Right lung (tissue), 5 donors: ENCODE data around the gene PROK1. TPM values are rescaled to one million over a fixed set of nuclear protein-coding genes. Genes with fewer than 3 reads are reported as not detected.
A peak's percentile ranks its signal among the peaks of the same experiment; 100 is the strongest.

ENCODE experiments used
- DNase-seq, 2 donors: peaks; one replicate each; pipeline ENCODE4 v3.0.0-alpha.2; 2013
- polyA plus RNA-seq, 5 donors: library from polyadenylated mRNA; unstranded; fragments of 120-200 nt; gene quantifications; one replicate each; pipeline versions ENCODE4 v1.2.1 to v1.2.3, GENCODE V29; 2013; ENCODE audit warnings: inconsistent platforms in 1 of 5, low replicate concordance in 1 of 5; ENCODE audit not compliant: insufficient read length in 5 of 5, insufficient read depth in 1 of 5

Gene PROK1
- polyA plus RNA-seq, 5 donors = 0.10 to 0.19 TPM; not detected in 3

DNA sequence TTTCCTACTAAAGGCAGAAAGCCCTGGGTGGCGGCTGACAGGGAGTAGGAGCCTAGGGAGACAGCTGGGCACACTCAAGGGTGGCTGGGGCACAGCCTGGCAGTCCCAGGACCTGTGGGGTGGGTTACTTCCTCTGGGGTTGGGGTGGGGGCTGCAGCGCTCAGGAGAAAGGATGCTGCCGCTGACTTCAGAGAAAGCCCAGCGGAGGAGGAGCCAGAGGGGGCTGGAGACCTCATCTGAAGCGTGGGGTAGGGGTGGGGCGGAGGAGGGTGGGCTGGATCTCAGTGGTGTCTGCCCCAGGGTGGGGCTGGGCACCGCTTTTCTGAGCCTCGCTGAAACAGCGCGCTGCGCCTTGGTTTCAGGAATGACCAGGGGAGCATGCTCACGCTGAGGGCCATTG, 37.2 kb downstream of the PROK1 start:
- no peak for DNase-seq

DNA sequence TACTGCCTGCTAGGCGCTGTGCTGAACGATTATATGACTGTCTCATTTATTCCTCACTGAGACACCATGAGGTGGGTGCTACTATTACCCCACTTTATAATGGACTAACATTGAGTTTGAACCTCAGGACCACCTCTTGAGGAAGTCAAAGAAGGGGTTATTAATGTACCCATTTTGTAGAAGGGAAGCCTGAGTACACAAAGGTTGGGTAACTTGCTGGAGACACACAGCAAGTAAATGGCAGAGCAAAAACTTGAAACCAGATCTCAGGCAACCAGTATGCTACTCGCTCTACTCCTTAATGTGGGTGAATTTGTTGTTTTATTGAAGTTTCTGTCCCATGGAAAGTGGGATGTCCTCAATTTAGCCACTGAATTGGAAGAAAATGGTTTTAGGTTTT, 37.9 kb downstream of the PROK1 start:
- no peak for DNase-seq

DNA sequence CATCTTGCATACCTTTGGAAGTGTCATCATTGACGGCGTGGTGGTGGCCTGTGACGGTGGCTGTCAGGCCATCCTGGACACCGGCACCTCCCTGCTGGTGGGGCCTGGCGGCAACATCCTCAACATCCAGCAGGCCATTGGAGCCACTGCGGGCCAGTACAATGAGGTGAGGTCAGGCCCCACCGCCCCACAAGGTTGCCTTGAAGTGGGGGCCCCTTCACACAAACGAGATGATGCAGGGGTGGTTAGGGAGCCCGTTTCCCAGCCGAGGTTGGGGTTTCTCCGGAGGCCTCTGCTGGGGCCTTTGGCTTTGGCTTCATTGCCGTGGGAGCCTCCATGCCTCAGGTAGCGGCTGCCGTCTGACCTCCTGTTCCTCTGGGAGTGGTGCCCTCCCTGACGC, 38.5 kb downstream of the PROK1 start:
- DNase-seq = no peak

DNA sequence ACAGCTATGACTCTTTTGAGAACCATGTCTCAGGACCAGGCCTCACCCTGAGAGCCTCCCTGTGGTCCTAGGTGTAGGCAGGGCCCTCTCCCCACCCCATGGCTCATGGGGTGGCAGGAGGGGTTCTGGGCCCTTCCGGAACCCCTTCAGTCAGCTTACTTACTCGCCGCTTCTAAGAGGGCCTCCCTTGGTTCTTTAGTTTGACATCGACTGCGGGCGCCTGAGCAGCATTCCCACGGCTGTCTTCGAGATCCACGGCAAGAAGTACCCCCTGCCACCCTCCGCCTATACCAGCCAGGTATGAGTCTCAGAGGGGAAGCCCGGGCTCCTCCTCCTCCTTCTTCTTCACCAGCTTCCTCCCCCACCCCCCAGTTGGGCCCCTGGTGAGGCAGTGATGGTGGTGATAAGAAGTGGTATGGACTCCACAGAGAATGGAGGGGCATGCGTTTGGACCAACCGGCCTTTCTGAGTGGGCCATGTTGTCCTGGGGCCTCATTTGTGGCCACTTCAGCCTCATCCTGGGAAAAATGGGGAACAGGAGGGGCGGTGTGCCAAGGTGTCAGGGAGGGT, 39.1 kb downstream of the PROK1 start:
- DNase-seq = no peak

DNA sequence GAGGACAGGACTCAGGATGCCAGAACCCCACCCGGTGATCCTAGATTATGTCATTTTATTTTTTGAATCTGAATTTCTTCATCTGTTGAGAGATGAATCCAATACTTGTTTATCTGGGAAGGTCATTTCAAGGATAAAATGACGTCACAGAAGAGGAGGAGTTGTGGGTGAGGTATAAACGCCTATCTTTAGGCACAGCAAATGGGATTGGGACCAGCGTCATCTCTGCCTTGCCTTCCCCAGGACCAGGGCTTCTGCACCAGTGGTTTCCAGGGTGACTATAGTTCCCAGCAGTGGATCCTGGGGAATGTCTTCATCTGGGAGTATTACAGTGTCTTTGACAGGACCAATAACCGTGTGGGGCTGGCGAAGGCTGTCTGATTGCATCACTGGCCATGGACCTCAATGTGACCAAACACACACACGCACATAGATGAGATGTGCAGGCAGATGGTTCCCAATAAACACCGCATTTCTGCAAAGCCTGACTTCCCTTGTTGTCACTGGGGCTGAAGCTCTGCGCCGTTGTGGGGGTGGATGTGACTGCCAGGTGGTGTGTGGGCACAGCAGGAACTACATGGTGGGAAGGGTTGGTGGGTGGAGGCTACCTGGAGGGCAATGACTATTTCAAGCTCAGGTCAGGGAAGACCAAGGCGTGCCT, 40.0 kb downstream of the PROK1 start:
- no peak for DNase-seq

DNA sequence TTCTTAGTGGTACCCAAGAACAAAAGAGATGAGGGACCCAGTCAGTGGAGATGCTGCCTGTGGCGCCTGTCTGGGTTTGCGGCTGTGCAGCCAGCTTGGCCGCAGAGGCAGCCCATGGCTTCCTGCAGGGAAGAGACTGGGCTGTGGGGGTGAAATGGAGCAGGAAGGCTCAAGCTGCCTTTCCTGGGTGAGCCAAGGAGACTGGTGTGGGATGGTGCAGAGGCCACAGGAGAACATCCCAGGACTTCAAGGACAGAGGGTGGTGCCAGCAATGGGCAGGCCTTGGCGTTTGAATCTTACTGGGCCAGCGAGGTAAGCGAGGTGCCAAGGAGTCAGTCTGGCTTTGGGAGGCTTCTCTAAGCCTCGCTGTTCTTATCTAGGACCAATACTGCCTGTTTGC, 41.6 kb downstream of the PROK1 start:
- DNase-seq = no peak

DNA sequence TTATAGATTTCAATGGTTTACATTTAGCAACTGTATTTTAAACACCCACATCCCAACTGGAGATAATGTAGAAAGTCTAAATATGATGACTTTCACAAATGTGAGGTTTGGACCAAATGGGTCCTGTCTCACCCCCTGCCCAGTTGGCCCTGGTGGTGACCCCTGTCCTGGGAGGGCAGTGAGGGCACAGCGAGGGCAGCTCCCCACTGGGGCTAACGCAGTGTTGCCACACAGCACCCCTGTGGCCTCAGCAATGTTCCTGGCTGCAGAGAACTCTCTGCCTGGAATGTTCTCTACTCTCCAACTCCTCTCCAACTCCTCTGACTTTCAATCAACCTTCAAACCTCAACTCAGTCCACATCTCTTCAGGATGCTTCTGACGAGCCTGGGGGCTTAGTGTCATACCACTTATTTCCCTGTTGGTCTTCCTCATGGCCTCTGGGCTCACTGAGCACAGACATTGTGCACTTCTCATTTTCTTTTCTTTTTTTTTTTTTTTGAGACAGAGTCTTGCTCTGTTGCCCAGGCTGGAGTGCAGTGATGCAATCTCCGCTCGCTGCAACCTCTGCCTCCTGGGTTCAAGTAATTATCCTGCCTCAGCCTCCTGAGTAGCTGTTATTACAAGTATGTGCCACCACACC, 42.2 kb downstream of the PROK1 start:
- DNase-seq = no peak

DNA sequence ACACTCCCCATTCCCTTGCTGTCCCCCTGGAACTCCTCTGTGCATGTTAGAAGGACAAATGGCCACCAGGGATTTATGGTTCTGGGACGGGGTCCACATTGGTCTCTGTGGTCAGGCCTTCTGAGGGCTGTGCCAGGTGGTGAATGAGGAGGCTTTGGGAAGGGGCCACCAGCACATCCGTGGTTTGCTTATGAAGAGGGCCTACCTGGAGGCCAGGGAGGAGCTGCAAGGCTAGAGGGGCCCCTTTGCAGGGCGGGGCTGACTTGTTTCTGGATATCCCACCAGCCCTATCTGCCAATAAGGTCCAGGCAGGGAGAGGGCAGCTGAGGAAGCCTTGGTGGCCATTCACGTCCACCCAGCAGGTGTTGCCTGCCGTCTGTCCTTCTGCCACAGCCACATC, 43.1 kb downstream of the PROK1 start:
- no peak for DNase-seq

DNA sequence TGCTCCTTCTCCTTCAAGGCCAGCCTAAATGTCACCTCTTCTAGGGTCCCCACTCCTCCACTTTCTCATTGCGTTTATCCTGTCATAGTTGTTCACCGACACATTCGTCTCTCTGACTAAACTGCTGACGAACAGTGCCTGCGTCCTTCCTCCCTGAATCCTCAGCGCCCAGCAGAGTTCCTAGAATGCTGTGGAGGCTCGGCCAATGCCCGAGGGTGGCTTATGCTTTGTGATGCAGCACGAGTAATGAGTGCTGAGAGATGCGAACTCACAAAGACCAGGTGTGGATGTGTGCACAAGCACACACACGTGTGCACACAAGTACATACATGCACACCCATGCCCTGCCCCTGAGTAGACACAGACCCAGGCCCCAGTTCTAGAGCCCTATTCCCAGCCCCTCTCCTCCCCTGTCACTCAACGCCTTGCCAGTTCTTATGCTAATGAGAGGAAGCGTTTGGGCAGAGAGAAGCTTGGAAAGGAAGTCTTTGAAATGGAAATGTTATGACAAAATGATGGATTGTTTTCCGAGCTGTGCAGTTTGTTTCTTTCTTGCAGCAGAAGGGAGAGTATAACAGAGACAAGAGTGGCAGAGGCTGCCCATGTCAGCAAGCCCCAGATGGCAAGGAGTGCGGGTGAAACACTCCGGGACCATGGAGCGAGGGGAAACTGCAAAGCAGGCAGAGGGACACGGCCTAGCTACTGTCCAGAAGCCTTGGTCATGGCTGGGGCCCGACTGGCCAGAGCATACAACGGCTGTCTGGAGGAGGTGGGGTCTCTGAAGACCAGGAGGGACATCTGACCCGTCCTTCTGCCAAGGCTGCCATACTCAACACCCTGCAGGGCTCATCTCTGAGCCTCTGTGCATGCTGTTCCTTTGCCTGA, 43.8 kb downstream of the PROK1 start:
- DNase-seq = no peak

DNA sequence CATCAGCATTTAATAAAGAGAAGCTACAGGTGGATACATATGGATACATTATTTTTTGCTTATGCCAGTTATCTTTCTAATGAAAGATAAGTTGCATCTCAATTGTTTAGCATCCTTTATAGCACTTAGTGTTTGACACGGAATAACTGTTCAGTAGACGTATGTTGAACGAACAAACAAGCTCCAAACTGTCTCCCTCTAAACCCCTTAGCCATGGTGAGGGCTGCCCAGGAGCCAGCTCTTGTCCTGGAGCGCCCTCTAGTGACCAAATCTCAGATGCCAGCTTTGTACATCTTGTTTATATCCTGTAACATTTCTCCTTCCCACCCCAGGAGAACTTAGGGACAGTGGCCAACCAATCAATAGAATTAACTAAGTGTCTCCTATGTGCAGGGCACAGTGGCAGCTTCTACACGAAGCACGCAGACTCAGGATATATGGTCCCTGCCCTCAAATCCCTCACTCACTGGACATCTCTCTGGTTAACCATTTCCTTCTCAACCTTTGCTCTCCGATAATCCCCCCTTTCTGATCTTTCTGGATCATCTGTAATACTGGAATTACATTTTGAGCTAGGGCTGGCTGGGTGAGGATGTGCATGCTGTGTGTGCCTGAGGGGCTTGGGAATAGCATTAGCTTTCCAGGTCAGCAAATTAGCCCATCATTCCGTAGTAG, 45.1 kb downstream of the PROK1 start:
- peak; percentile 55 to 64 for DNase-seq

DNA sequence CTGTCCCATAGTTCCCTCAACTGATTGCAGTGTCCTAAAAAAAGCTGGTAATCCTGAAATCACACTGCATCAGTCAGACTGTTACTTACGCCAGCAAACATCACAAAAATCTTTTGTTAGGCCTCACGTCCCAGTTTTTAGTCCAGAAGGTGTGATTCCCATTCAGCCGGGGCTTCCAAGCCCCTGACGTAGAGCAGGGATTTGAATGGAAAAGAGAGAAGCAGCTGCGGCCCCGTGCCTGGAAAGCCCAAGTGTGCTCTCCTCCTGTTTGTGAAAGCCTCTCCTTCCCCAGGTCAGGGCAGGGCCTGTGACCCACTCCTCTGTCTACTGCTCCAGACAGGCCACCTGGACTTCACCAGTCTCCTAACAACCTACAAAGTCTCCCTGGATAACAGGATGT, 47.3 kb downstream of the PROK1 start:
- DNase-seq = no peak

DNA sequence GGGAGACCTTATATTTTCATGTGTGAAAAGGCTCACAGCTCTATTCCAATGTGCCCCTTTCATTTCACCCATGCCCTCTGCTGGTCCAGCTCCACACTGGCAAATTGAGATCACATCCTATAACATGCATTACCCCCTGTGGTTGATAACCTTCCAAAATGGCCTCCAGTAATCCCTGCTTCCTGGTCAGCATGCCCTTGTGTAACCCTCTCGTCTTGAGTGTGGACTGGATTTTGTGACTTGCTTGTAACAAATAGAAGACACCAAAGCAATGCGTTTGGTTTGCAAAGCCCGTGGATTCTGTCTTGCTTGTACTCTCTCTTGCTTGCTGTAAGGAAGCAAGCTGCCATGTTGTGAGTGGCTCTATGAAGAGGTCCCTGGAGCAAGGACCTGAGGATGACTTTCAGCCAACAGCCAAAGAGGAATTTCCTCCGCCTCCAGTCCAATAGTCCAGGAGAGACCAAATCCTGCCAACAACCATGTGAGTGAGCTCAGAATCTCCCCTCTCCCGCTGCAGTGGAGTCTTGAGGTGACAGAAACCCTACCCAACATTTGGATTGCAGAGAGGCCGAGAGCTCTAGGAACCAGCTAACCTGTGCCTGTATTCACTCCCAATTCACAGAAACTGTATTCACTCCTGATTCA, 50.7 kb downstream of the PROK1 start:
- no peak for DNase-seq

DNA sequence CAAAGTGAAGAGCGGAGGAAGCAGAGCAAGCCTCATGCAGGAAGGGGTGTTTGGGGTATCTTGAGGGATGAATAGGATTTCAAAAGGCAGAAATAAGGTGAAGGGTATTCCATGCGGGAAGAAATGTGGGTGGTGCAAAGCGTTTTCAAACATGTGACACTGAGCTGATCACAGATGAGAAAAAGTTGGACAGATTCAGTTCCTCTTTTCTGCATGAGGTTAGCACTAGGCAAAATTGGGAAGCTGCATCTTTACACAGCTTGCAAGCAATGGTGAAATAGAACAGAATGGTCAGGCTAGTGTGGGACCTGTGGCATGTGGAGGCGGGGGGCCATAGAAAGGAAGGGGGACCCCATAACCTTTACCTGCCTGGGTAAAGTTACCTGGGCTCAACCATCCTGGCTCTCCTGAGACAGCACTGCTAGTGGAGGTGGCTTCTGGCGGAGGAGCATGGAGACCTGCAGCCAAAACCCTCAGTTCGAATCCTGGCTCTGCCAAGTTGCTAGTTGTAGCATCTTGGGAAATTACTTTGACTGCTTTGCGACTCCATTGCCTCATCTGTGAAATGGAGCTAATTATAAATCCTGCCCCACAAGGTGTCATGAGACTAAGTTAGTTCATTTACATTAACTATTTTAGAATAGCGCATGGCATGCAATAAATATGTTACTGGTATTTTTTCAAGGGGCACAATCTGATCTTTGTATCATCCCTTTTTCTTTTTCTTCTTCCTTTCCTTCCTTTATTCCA, 51.6 kb downstream of the PROK1 start:
- DNase-seq = no peak

DNA sequence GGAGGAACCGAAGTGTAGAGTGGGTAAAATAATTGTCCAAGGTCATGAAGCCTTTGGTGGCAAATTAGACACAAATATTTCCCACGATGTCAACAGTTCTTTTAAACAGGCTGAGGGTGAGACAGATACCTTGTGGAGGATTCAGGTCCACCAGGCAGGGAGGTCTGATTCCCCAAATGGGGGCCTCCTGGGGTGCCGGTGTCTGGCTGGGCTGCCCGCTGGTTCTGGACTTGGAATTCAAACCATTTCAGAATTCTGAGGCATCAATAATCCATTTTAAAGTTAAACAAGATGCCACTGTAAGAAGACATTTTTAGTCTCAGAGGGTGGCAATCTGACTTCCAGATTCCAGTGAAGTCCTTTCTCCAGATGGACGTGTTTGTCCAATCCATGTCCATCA, 52.5 kb downstream of the PROK1 start:
- DNase-seq = no peak

DNA sequence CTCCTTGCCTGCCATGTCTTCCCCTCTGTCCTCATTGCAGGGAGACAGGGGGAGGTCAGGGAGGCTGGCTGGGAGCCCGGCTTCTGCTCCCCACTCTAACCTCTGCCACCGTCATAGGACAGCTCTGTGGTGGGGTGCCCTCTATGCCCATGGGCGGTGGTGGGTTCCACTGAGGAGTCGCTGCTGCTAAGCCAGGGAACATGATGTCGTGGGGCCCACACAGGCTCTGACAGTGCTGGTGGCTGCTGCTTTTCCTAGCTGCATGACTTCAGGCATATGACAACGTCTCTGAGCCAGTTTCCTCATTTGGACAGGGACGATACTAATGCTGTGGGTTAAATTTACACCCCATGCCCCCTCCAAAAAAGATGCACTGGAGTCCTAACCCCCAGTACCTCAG, 53.3 kb downstream of the PROK1 start:
- no peak for DNase-seq

DNA sequence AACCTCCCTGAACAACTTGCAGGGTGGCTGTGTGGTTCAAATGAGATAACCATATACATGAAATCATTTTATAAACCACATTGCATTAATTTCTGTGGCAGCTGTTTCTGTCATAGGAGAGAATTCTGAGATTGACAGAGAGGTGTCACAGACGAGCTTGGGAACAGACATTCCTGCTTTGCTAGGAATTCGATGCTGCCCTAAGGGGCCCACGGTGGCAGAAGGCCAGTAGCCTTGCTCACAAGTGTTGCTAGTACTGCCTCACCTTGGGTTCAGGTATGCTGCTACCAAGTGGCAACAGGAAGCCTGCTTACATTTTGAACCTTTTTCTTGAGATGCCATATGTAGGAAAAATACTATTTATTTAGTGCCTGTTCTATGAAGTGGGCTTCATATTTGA, 54.6 kb downstream of the PROK1 start:
- DNase-seq = no peak

DNA sequence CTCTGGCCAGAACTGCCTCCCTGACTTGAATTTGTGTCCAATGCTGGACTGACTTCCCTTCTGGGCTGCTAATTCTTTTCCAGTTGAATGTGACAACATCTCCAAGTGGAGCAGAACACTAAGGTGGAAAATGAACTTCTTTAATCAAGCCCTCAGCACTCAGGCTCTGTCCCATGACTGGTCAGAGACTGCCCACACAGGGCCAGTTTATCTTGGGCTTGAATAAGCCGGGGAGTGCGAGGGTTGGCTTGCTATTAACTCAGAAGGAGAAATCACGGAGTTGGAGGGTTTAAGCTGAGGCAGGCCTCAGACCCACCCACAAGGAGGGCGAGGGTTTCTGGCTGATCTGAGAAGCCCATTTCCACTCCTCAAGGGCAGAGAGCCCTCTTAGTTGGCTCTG, 55.6 kb downstream of the PROK1 start:
- DNase-seq = no peak
